Measurements from ENCODE around the gene MOB3A. TPM values are rescaled to one million over a fixed set of nuclear protein-coding genes. Genes with fewer than 3 reads are reported as not detected.

MOB3A gene
- total and polyA plus RNA-seq, 2 of the 13 experiments (the other 11 are each of a cell fraction or from before 2014, with no cell fraction given), result 3.5 to 17.8 TPM

- peak; percentile 75 for TF ChIP-seq HNF4A (CRISPR knock-in tag; IDR thresholded peaks at IDR 0.05)
- no peak for TF ChIP-seq CERS6 (CRISPR knock-in tag; IDR thresholded peaks at IDR 0.05)
- TF ChIP-seq, protein P1, sequence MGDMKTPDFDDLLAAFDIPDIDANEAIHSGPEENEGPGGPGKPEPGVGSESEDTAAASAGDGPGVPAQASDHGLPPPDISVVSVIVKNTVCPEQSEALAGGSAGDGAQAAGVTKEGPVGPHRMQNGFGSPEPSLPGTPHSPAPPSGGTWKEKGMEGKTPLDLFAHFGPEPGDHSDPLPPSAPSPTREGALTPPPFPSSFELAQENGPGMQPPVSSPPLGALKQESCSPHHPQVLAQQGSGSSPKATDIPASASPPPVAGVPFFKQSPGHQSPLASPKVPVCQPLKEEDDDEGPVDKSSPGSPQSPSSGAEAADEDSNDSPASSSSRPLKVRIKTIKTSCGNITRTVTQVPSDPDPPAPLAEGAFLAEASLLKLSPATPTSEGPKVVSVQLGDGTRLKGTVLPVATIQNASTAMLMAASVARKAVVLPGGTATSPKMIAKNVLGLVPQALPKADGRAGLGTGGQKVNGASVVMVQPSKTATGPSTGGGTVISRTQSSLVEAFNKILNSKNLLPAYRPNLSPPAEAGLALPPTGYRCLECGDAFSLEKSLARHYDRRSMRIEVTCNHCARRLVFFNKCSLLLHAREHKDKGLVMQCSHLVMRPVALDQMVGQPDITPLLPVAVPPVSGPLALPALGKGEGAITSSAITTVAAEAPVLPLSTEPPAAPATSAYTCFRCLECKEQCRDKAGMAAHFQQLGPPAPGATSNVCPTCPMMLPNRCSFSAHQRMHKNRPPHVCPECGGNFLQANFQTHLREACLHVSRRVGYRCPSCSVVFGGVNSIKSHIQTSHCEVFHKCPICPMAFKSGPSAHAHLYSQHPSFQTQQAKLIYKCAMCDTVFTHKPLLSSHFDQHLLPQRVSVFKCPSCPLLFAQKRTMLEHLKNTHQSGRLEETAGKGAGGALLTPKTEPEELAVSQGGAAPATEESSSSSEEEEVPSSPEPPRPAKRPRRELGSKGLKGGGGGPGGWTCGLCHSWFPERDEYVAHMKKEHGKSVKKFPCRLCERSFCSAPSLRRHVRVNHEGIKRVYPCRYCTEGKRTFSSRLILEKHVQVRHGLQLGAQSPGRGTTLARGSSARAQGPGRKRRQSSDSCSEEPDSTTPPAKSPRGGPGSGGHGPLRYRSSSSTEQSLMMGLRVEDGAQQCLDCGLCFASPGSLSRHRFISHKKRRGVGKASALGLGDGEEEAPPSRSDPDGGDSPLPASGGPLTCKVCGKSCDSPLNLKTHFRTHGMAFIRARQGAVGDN (CRISPR knock-in tag; IDR thresholded peaks at IDR 0.05), result peak; percentile 29; the same call in 1 of the 2 replicates
- TF ChIP-seq, protein P2, sequence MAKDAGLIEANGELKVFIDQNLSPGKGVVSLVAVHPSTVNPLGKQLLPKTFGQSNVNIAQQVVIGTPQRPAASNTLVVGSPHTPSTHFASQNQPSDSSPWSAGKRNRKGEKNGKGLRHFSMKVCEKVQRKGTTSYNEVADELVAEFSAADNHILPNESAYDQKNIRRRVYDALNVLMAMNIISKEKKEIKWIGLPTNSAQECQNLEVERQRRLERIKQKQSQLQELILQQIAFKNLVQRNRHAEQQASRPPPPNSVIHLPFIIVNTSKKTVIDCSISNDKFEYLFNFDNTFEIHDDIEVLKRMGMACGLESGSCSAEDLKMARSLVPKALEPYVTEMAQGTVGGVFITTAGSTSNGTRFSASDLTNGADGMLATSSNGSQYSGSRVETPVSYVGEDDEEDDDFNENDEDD (CRISPR knock-in tag; IDR thresholded peaks at IDR 0.05; ENCODE audit: borderline replicate concordance), result no peak
- TF ChIP-seq SNAI1 (CRISPR knock-in tag; IDR thresholded peaks at IDR 0.05; ENCODE audit: borderline replicate concordance), result no peak
- no peak for TF ChIP-seq AKAP8 (CRISPR knock-in tag; IDR thresholded peaks at IDR 0.05)
- no peak for TF ChIP-seq ZNF382 (CRISPR knock-in tag; IDR thresholded peaks at IDR 0.05; ENCODE audit: borderline replicate concordance)
- 0 out of 2 replicates have a peak, but pooled peaks have one; percentile 42 for TF ChIP-seq HDAC1 (CRISPR knock-in tag; IDR thresholded peaks at IDR 0.05)
- no peak for TF ChIP-seq ARHGAP35 (CRISPR knock-in tag; IDR thresholded peaks at IDR 0.05; ENCODE audit: borderline replicate concordance)
- TF ChIP-seq ZNF740 (CRISPR knock-in tag; IDR thresholded peaks at IDR 0.05), result peak; percentile 94
- no peak for TF ChIP-seq HDAC2 (CRISPR knock-in tag; IDR thresholded peaks at IDR 0.05)
- TF ChIP-seq ZNF629 (CRISPR knock-in tag; conservative IDR thresholded peaks at IDR 0.05), result peak; percentile 96
- TF ChIP-seq NFE2L2 (IDR thresholded peaks at IDR 0.05; ENCODE audit: low read length), result no peak
- TF ChIP-seq HOXA7 (CRISPR knock-in tag; IDR thresholded peaks at IDR 0.05), result no peak
- peak; percentile 87 for TF ChIP-seq KDM1A (CRISPR knock-in tag; IDR thresholded peaks at IDR 0.05)
- no peak for TF ChIP-seq IRF9 (CRISPR knock-in tag; IDR thresholded peaks at IDR 0.05; ENCODE audit: borderline replicate concordance)
- no peak for TF ChIP-seq ZNF644 (CRISPR knock-in tag; IDR thresholded peaks at IDR 0.05; ENCODE audit: low read depth)
- TF ChIP-seq CHD4 (IDR thresholded peaks at IDR 0.05; ENCODE audit: borderline replicate concordance, low read length), result peak; percentile 70; the same call in 1 of the 2 replicates
- no peak for TF ChIP-seq FOXA1 (IDR thresholded peaks at IDR 0.05)
- TF ChIP-seq FOXA1 (CRISPR knock-in tag; IDR thresholded peaks at IDR 0.05), result no peak
- TF ChIP-seq, protein P3, sequence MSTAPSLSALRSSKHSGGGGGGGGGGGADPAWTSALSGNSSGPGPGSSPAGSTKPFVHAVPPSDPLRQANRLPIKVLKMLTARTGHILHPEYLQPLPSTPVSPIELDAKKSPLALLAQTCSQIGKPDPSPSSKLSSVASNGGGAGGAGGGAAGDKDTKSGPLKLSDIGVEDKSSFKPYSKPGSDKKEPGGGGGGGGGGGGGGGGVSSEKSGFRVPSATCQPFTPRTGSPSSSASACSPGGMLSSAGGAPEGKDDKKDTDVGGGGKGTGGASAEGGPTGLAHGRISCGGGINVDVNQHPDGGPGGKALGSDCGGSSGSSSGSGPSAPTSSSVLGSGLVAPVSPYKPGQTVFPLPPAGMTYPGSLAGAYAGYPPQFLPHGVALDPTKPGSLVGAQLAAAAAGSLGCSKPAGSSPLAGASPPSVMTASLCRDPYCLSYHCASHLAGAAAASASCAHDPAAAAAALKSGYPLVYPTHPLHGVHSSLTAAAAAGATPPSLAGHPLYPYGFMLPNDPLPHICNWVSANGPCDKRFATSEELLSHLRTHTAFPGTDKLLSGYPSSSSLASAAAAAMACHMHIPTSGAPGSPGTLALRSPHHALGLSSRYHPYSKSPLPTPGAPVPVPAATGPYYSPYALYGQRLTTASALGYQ (CRISPR knock-in tag; IDR thresholded peaks at IDR 0.05), result no peak
- TF ChIP-seq CBFB (CRISPR knock-in tag; IDR thresholded peaks at IDR 0.05), result no peak
- no peak for TF ChIP-seq HOXA9 (CRISPR knock-in tag; IDR thresholded peaks at IDR 0.05; ENCODE audit: borderline replicate concordance)
Observed at GRCh38 chr19:2026770-2027169, 69.4 kb downstream of the MOB3A start (continued).

Data from HepG2 (cell line).